ENCODE data around the gene FAM168A.

DNA sequence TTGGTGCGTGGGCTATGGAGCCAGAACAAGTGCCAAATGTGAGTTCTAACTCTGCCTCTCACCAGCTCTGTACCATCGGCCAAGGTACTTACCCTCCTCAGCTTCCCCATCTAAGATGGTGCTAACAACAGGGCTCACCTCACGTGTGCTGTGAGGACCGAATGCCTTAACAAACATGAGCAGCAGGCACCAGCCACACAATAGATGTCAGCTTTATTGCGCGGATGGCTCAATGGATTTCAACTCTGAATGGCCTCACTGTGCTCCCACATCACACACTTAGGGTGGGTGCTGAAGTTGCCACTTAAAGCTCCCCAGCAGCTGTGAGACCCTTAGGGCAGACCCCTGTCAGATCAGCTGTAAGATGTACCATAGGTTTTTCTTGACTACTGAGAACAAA lies 197.6 kb downstream of the FAM168A start:
- TF ChIP-seq, protein P1, sequence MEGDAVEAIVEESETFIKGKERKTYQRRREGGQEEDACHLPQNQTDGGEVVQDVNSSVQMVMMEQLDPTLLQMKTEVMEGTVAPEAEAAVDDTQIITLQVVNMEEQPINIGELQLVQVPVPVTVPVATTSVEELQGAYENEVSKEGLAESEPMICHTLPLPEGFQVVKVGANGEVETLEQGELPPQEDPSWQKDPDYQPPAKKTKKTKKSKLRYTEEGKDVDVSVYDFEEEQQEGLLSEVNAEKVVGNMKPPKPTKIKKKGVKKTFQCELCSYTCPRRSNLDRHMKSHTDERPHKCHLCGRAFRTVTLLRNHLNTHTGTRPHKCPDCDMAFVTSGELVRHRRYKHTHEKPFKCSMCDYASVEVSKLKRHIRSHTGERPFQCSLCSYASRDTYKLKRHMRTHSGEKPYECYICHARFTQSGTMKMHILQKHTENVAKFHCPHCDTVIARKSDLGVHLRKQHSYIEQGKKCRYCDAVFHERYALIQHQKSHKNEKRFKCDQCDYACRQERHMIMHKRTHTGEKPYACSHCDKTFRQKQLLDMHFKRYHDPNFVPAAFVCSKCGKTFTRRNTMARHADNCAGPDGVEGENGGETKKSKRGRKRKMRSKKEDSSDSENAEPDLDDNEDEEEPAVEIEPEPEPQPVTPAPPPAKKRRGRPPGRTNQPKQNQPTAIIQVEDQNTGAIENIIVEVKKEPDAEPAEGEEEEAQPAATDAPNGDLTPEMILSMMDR (IDR thresholded peaks at IDR 0.05) = no peak
- TF ChIP-seq POLR2A (IDR thresholded peaks at IDR 0.05) = no peak
